ENCODE measurements around the gene UBE4A. TPM values are rescaled to one million over a fixed set of nuclear protein-coding genes. Genes with fewer than 3 reads are reported as not detected.
A peak's percentile ranks its signal among the peaks of the same experiment; 100 is the strongest.

The UBE4A gene
- total RNA-seq, 1 experiment from 2014 or later, result 16.0 TPM

GRCh38 chr11:118430956-118431355 lies 71.6 kb downstream of the UBE4A start:
- no peak for DNase-seq (ENCODE audit: low read depth)
- in situ Hi-C loops (cut with HindIII; ENCODE audit: low pct_unique_long_range_greater_than_20kb, low sequenced_read_pairs), result no loop called here

GRCh38 chr11:118434123-118434552 lies 74.7 kb downstream of the UBE4A start:
- DNase-seq (ENCODE audit: low read depth), result peak; percentile 74
- in situ Hi-C loops (cut with HindIII; ENCODE audit: low pct_unique_long_range_greater_than_20kb, low sequenced_read_pairs), result no loop called here

GRCh38 chr11:118434553-118435289 lies 75.3 kb downstream of the UBE4A start:
- peak; percentile 58 for DNase-seq (ENCODE audit: low read depth)
- in situ Hi-C loops (cut with HindIII; ENCODE audit: low pct_unique_long_range_greater_than_20kb, low sequenced_read_pairs), result no loop called here

GRCh38 chr11:118435290-118435892 lies 76.0 kb downstream of the UBE4A start:
- peak; percentile 92 for DNase-seq (ENCODE audit: low read depth)
- in situ Hi-C loops (cut with HindIII; ENCODE audit: low pct_unique_long_range_greater_than_20kb, low sequenced_read_pairs), result no loop called here

GRCh38 chr11:118435893-118436624 lies 76.7 kb downstream of the UBE4A start, which contains the start of gene KMT2A:
Gene KMT2A (plus strand): TSS chr11:118436492. CDS start chr11:118436513, 21 bp downstream.
- in situ Hi-C loops (cut with HindIII; ENCODE audit: low pct_unique_long_range_greater_than_20kb, low sequenced_read_pairs), result no loop called here
- peak; percentile 97 for DNase-seq (ENCODE audit: low read depth)

- in situ Hi-C loops (cut with HindIII; ENCODE audit: low pct_unique_long_range_greater_than_20kb, low sequenced_read_pairs), result no loop called here
- no peak for DNase-seq (ENCODE audit: low read depth)
Observed at GRCh38 chr11:118436639-118437207, 77.3 kb downstream of the UBE4A start.

GRCh38 chr11:118437208-118438125 lies 78.1 kb downstream of the UBE4A start:
- in situ Hi-C loops (cut with HindIII; ENCODE audit: low pct_unique_long_range_greater_than_20kb, low sequenced_read_pairs), result no loop called here
- peak; percentile 42 for DNase-seq (ENCODE audit: low read depth)

- DNase-seq (ENCODE audit: low read depth), result peak; percentile 78
- in situ Hi-C loops (cut with HindIII; ENCODE audit: low pct_unique_long_range_greater_than_20kb, low sequenced_read_pairs), result no loop called here
Observed at GRCh38 chr11:118438314-118438931, 79.0 kb downstream of the UBE4A start.

GRCh38 chr11:118439646-118440045 lies 80.2 kb downstream of the UBE4A start:
- DNase-seq (ENCODE audit: low read depth), result no peak
- in situ Hi-C loops (cut with HindIII; ENCODE audit: low pct_unique_long_range_greater_than_20kb, low sequenced_read_pairs), result no loop called here

GRCh38 chr11:118441770-118442275 lies 82.4 kb downstream of the UBE4A start:
- DNase-seq (ENCODE audit: low read depth), result no peak
- in situ Hi-C loops (cut with HindIII; ENCODE audit: low pct_unique_long_range_greater_than_20kb, low sequenced_read_pairs), result no loop called here

GRCh38 chr11:118442301-118442700 lies 82.9 kb downstream of the UBE4A start:
- in situ Hi-C loops (cut with HindIII; ENCODE audit: low pct_unique_long_range_greater_than_20kb, low sequenced_read_pairs), result no loop called here
- DNase-seq (ENCODE audit: low read depth), result no peak

GRCh38 chr11:118442908-118443589 lies 83.6 kb downstream of the UBE4A start:
- DNase-seq (ENCODE audit: low read depth), result no peak
- in situ Hi-C loops (cut with HindIII; ENCODE audit: low pct_unique_long_range_greater_than_20kb, low sequenced_read_pairs), result no loop called here

- in situ Hi-C loops (cut with HindIII; ENCODE audit: low pct_unique_long_range_greater_than_20kb, low sequenced_read_pairs), result no loop called here
- DNase-seq (ENCODE audit: low read depth), result no peak
Observed at GRCh38 chr11:118443590-118444218, 84.3 kb downstream of the UBE4A start.

GRCh38 chr11:118447423-118447822 lies 88.0 kb downstream of the UBE4A start:
- DNase-seq (ENCODE audit: low read depth), result no peak
- in situ Hi-C loops (cut with HindIII; ENCODE audit: low pct_unique_long_range_greater_than_20kb, low sequenced_read_pairs), result no loop called here

GRCh38 chr11:118448294-118448693 lies 88.9 kb downstream of the UBE4A start:
- no peak for DNase-seq (ENCODE audit: low read depth)
- in situ Hi-C loops (cut with HindIII; ENCODE audit: low pct_unique_long_range_greater_than_20kb, low sequenced_read_pairs), result no loop called here

All from Caki2 (cell line).